Nephron (organoid): ENCODE measurements around the gene SLC25A39.
"Not testable (repeated sequence)": the region's sequence is repeated elsewhere in the genome, so short reads cannot be mapped to it uniquely, and the experiment has no call there.

Experiments used
- H3K27ac Mint-ChIP-seq, 3 experiments: 2 replicates each; pipeline ENCODE4 v1.8.0; 2020; ENCODE audit warnings: mixed read lengths in 3 of 3, mild to moderate bottlenecking in 2 of 3, moderate library complexity in 1 of 3
- H3K27me3 Mint-ChIP-seq: 2 replicates; pipeline ENCODE4 v1.8.0; 2021; ENCODE audit warnings: low read depth, mild to moderate bottlenecking, moderate library complexity, mixed read lengths
- H3K36me3 Mint-ChIP-seq: 2 replicates; pipeline ENCODE4 v1.8.0; 2020; ENCODE audit warnings: low read depth, mixed read lengths
- H3K4me1 Mint-ChIP-seq: 2 replicates; pipeline ENCODE4 v1.8.0; 2020; ENCODE audit warnings: mixed read lengths
- H3K4me3 Mint-ChIP-seq, 3 experiments: 2 replicates each; pipeline ENCODE4 v1.8.0; 2020; ENCODE audit warnings: mild to moderate bottlenecking in 3 of 3, mixed read lengths in 3 of 3, moderate library complexity in 2 of 3
- H3K9me3 Mint-ChIP-seq: 2 replicates; pipeline ENCODE4 v1.8.0; 2020; ENCODE audit warnings: mixed read lengths
- TF ChIP-seq, protein P1 (sequence below), 3 experiments: fragments of 200-600 bp; sonication (generic); IDR thresholded peaks; one replicate each; pipeline ENCODE4 v1.5.0; 2021; ENCODE audit warnings: antibody characterized with exemption in 3 of 3; ENCODE audit not compliant: unreplicated experiment in 3 of 3

Gene SLC25A39

DNA sequence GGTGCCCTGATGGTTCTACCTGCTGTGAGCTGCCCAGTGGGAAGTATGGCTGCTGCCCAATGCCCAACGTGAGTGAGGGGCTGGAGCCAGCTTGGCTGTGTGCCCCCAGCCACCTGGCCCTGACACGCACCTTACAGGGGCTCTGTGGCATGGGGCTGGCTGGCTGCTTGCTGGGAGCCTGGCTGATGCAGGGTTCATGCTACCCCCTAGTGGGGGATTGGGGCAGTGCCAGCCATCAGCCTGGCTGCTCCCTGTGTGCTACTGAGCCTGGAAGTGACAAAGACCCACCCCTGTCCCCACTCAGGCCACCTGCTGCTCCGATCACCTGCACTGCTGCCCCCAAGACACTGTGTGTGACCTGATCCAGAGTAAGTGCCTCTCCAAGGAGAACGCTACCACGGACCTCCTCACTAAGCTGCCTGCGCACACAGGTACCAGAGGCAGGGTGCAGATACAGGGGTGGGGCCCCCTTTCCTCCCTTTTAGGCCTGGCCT lies 26.2 kb upstream of the SLC25A39 start:
- TF ChIP-seq, protein P1, sequence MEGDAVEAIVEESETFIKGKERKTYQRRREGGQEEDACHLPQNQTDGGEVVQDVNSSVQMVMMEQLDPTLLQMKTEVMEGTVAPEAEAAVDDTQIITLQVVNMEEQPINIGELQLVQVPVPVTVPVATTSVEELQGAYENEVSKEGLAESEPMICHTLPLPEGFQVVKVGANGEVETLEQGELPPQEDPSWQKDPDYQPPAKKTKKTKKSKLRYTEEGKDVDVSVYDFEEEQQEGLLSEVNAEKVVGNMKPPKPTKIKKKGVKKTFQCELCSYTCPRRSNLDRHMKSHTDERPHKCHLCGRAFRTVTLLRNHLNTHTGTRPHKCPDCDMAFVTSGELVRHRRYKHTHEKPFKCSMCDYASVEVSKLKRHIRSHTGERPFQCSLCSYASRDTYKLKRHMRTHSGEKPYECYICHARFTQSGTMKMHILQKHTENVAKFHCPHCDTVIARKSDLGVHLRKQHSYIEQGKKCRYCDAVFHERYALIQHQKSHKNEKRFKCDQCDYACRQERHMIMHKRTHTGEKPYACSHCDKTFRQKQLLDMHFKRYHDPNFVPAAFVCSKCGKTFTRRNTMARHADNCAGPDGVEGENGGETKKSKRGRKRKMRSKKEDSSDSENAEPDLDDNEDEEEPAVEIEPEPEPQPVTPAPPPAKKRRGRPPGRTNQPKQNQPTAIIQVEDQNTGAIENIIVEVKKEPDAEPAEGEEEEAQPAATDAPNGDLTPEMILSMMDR (IDR thresholded peaks at IDR 0.05; ENCODE audit: unreplicated experiment in 3 of 3): peak; percentile 71 to 75 (median 73)
- Mint-ChIP-seq H3K27me3 (no peaks in the 10 kb centered on the region), H3K27ac (no peak overlapping the region), H3K4me1 (peaks cover 13% of the 10 kb centered on the region), H3K36me3 (peaks cover 11% of the 10 kb centered on the region), H3K9me3 (no peaks in the 10 kb centered on the region), H3K4me3 (no peak overlapping the region)

DNA sequence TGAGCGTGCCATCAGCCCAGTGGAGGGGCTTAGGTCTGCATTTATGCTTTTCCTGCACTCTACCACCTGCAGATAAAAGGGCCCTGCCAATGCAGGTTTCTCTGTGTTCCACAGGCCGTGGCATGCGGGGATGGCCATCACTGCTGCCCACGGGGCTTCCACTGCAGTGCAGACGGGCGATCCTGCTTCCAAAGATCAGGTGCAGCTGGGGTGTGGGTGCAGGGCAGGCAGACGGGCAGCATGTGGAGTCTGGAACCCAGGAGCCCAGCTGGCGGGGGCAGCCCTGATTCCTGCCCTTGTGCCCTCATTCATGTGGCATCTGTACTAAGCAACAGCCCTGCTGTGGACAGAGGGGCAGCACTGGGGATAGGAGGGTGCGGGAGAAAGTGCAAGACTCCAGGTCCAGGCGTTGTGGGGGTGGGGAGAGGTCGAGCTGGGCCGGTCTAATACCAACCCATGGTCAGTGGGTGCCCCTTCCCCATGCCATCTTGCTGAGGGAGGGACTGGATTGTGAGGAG lies 25.0 kb upstream of the SLC25A39 start:
- H3K27me3 Mint-ChIP-seq: peaks cover 4% of the 10 kb centered on the region

DNA sequence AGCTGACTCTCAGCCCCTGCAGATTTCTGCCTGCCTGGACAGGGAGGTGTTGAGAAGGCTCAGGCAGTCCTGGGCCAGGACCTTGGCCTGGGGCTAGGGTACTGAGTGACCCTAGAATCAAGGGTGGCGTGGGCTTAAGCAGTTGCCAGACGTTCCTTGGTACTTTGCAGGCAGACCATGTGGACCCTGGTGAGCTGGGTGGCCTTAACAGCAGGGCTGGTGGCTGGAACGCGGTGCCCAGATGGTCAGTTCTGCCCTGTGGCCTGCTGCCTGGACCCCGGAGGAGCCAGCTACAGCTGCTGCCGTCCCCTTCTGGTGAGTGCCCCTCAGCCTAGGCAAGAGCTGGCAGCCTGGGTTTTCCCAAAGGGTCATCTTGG lies 24.4 kb upstream of the SLC25A39 start:
- Mint-ChIP-seq H3K27me3 (peaks cover 4% of the 10 kb centered on the region), H3K36me3 (peaks cover 5% of the 10 kb centered on the region), H3K9me3 (no peaks in the 10 kb centered on the region), H3K4me3 (no peak overlapping the region), H3K4me1 (peaks cover 13% of the 10 kb centered on the region), H3K27ac (no peak overlapping the region)
- TF ChIP-seq, protein P1 (IDR thresholded peaks at IDR 0.05; ENCODE audit: unreplicated experiment in 3 of 3): no peak

More for the DNA sequence above, 25.0 kb upstream of the SLC25A39 start:
- H3K4me3 Mint-ChIP-seq: no peak overlapping the region
- H3K36me3 Mint-ChIP-seq: peaks cover 5% of the 10 kb centered on the region
- H3K27ac Mint-ChIP-seq: no peak overlapping the region
- TF ChIP-seq, protein P1 (IDR thresholded peaks at IDR 0.05; ENCODE audit: unreplicated experiment in 3 of 3): no peak
- peaks cover 13% of the 10 kb centered on the region for H3K4me1 Mint-ChIP-seq
- H3K9me3 Mint-ChIP-seq: no peaks in the 10 kb centered on the region

DNA sequence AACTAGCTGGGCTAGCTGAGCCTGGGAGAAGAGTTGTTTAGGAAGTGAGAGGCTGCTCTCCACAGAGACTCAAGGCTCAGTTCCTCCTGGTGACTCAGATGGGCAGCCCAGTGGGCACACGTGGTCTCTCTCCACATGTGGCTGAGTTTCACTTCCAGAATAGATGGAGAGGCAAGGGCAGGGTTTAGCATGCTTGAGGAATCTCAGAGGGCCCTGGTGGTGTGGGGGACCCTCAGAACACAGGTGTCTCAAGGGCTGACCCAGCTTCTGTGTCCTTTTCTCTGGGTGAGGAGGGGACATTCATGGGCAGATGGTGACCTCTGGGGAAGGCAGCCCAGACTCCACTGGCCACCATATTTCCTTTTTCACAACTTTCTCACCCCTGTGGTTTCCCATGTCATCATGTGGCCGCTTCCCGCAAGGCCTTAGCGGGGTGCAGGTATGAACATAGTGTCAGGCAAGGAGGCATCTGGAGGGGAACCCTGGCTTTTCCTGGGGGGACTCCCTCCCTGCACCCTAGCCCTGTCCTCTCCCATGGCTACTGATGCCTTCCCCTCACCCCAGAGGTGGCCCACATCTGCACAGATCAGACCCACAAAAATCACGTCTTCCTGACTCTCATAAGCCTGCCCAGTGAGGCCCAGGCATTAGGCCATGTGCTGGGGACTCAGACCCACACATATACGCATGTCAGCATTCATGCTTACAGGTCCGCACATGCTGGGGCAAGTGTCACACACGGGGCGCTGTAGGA lies 23.8 kb upstream of the SLC25A39 start:
- Mint-ChIP-seq H3K36me3 (peaks cover 5% of the 10 kb centered on the region), H3K9me3 (no peaks in the 10 kb centered on the region), H3K27ac (no peak overlapping the region), H3K4me1 (peaks cover 13% of the 10 kb centered on the region), H3K4me3 (peak overlapping the region in 2 of 3 experiments; percentile 2 to 44), H3K27me3 (peaks cover 9% of the 10 kb centered on the region)
- TF ChIP-seq, protein P1 (IDR thresholded peaks at IDR 0.05; ENCODE audit: unreplicated experiment in 3 of 3): no peak

DNA sequence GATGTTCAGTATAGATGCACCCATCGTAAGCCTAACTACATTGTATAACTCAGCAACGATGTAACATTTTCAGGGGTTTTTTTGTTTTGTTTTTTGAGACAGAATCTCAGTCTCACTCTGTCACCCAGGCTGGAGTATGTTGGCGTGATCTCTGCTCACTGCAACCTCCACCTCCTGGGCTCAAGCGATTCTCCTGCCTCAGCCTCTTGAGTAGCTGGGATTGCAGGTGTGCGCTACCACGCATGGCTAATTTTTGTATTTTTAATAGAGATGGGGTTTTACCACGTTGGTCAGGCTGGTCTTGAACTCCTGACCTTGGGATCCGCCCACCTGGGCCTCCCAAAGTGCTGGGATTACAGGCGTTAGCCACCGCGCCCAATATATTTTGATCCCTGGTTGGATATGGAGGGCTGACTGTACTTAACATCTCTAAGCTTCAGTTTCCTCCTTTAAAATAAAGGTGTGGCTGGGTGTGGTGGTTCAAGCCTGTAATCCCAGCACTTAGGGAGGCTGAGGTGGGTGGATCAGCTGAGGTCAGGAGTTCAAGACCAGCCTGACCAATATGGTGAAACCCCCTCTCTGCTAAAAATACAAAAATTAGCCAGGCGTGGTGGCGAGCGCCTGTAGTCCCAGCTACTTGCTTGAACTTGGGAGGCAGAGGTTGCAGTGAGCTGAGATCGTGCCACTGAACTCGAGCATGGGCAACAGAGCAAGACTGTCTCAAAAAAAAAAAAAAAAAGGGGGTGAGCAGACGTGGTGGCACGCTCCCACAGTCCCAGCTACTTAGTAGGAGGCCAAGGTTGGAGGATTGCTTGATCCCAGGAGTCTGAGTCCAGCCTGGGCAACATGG lies 22.8 kb upstream of the SLC25A39 start:
- Mint-ChIP-seq H3K4me3 (peak overlapping the region; percentile 47 to 97 (median 52)), H3K27me3 (peaks cover 14% of the 10 kb centered on the region)
- not testable (repeated sequence) for H3K9me3 Mint-ChIP-seq, H3K27ac Mint-ChIP-seq, H3K4me1 Mint-ChIP-seq, H3K36me3 Mint-ChIP-seq
